Umbilical cord (tissue), 2 donors: ENCODE results near the gene IZUMO4. TPM values are rescaled to one million over a fixed set of nuclear protein-coding genes. Genes with fewer than 3 reads are reported as not detected.
"Not testable (repeated sequence)": the region's sequence is repeated elsewhere in the genome, so short reads cannot be mapped to it uniquely, and the experiment has no call there.

ENCODE experiments used
- DNase-seq: peaks from one replicate; pipeline ENCODE4 v3.0.0-alpha.2; 2015; ENCODE audit warnings: low spot score
- total RNA-seq: library from RNA; depleted of rRNA; stranded (reverse); fragments of >200 nt; gene quantifications from one replicate; pipeline ENCODE4 v1.2.3, GENCODE V29; 2014; ENCODE audit warnings: low replicate concordance; ENCODE audit not compliant: insufficient read depth

The IZUMO4 gene
- total RNA-seq, 1 donor from 2014 or later, result 1.2 TPM

GRCh38 chr19:2080336-2080988 is 16.3 kb upstream of the IZUMO4 start:
- no peak for DNase-seq

- no peak for DNase-seq
Observed at GRCh38 chr19:2081873-2082810, 14.6 kb upstream of the IZUMO4 start.

- no peak for DNase-seq
Observed at GRCh38 chr19:2083174-2083854, 13.4 kb upstream of the IZUMO4 start.

- peak; percentile 43 for DNase-seq
Observed at GRCh38 chr19:2084993-2085720, 11.6 kb upstream of the IZUMO4 start.

- not testable (repeated sequence) for DNase-seq
Observed at GRCh38 chr19:2086695-2087620, 9.8 kb upstream of the IZUMO4 start.

- DNase-seq, result no peak
Observed at GRCh38 chr19:2087621-2088100, 9.1 kb upstream of the IZUMO4 start.

- DNase-seq, result peak; percentile 75
Observed at GRCh38 chr19:2089001-2089711, 7.6 kb upstream of the IZUMO4 start.

GRCh38 chr19:2089727-2090053 is 7.0 kb upstream of the IZUMO4 start:
- DNase-seq, result no peak

GRCh38 chr19:2091926-2092525 is 4.7 kb upstream of the IZUMO4 start:
- DNase-seq, result not testable (repeated sequence)

GRCh38 chr19:2096034-2096479 is 658 bp upstream of the IZUMO4 start, which contains the start of gene MOB3A:
Gene MOB3A, minus strand, starts transcription at chr19:2096326. Its CDS starts 17,766 bp downstream, at chr19:2078560.
- DNase-seq, result no peak

GRCh38 chr19:2097203-2097885 is 629 bp downstream of the IZUMO4 start:
- peak; percentile 22 for DNase-seq

- DNase-seq, result no peak
Observed at GRCh38 chr19:2097886-2098327, 1.2 kb downstream of the IZUMO4 start.

- no peak for DNase-seq
Observed at GRCh38 chr19:2099054-2099501, 2.4 kb downstream of the IZUMO4 start.

- no peak for DNase-seq
Observed at GRCh38 chr19:2099937-2100718, 3.4 kb downstream of the IZUMO4 start.

- no peak for DNase-seq
Observed at GRCh38 chr19:2100719-2101061, 4.0 kb downstream of the IZUMO4 start.

GRCh38 chr19:2101417-2102335 is 5.0 kb downstream of the IZUMO4 start:
- DNase-seq, result no peak
